ENCODE data around the gene ANO4.
A peak's percentile ranks its signal among the peaks of the same experiment; 100 is the strongest.

The ANO4 gene

DNA sequence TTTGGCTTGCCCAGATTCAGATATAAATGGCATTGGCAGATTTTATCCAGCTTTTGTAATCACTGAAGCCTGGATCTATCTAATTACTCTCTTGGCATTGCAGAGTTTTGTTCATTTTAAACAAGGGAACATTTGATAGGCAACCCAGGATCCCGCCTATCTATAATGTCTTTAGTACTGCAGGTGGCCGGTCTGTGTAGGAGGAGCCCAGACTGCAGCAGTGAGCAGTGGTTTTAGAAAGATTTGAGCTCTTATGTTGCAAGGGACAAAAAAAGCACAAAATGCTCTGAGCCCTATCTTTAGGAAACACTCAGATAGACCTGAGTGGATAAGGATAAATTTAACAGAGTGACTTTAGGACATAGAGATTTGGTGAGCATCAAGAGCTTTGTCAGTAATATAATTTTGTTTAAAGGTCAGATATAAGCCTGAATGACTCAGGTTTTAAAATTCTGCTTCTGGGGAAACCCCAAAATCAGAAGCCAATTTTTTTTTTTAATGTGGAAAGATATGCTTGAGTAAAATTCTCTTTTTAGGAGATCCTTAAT is 250.0 kb downstream of the ANO4 start:
- no peak overlapping the region for H3K4me3 ChIP-seq (ENCODE audit: low read depth, low read length)
- TF ChIP-seq, protein P1, sequence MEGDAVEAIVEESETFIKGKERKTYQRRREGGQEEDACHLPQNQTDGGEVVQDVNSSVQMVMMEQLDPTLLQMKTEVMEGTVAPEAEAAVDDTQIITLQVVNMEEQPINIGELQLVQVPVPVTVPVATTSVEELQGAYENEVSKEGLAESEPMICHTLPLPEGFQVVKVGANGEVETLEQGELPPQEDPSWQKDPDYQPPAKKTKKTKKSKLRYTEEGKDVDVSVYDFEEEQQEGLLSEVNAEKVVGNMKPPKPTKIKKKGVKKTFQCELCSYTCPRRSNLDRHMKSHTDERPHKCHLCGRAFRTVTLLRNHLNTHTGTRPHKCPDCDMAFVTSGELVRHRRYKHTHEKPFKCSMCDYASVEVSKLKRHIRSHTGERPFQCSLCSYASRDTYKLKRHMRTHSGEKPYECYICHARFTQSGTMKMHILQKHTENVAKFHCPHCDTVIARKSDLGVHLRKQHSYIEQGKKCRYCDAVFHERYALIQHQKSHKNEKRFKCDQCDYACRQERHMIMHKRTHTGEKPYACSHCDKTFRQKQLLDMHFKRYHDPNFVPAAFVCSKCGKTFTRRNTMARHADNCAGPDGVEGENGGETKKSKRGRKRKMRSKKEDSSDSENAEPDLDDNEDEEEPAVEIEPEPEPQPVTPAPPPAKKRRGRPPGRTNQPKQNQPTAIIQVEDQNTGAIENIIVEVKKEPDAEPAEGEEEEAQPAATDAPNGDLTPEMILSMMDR (IDR thresholded peaks at IDR 0.05; ENCODE audit: low read depth, low read length, missing control alignments) = no peak
- in situ Hi-C loops (cut with HindIII; ENCODE audit: low sequenced_read_pairs) = no loop called here
- DNase-seq (ENCODE audit: low read depth) = no peak

DNA sequence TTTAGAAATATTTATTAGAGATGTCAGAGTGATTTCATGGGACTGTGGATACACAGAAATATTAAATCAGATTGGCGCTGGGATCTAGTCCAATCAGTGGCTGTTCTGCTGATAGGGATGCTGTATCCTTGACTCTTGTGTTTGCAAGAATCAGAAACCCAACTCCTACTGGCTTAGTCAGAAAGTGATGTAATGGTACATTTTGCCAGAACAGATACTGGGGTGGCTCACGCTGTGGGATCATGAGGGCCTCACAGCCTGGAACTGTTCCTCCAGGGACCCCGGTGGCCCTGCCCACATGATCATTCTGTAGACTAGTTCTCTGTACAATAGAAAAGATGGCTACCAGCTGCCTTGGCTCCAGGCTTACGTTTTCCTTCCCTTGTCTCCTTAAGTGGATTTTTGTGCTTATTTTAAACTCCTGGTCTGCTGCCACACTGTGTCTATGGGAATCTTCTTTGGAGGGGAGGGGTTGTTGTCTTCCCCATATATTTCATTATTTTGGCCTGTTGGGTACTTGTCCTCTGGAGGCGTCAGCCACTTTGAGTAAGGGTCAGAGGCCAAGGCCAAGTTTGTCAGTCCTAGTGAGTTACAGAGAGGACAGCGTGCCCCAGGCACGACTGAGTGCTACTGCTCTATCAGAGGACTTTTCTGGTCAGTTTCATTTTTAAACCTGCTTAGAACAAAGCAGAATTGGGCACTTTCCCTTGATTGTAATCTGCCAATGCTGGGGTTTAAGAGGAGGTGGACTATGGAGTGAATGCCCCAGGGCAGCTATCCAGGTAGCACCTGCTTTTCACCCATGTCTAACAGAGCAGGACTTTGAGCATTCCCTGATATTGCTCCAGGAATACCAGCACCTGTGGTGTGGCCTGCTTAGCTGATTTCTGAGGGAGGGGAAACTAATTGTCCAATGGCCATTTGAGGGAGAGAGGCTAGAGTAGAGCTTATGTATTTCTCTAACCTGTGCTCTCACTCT is 251.2 kb downstream of the ANO4 start:
- H3K4me3 ChIP-seq (ENCODE audit: low read depth, low read length) = no peak overlapping the region
- in situ Hi-C loops (cut with HindIII; ENCODE audit: low sequenced_read_pairs) = no loop called here
- no peak for DNase-seq (ENCODE audit: low read depth)
- TF ChIP-seq, protein P1 (IDR thresholded peaks at IDR 0.05; ENCODE audit: low read depth, low read length, missing control alignments) = no peak

DNA sequence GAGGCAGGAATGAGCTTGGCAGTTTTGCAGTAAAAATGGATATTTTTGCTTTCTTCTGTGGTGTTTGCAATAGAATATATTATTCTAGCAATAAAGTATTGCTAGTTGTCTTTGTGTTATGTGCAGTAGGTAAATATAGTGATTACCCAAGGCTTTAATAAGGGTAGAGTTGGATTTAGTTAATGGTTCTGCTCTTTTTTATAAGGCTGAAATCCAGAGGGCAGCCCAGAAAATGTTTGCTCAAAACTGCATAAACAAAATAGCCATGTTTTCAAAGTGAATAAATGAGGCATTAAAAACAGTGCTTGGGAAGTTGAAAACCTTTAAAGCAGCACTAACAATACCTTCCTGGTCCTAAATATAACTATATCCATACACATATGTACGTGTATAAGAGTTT is 253.1 kb downstream of the ANO4 start:
- in situ Hi-C loops (cut with HindIII; ENCODE audit: low sequenced_read_pairs) = no loop called here
- TF ChIP-seq, protein P1 (IDR thresholded peaks at IDR 0.05; ENCODE audit: low read depth, low read length, missing control alignments) = no peak

DNA sequence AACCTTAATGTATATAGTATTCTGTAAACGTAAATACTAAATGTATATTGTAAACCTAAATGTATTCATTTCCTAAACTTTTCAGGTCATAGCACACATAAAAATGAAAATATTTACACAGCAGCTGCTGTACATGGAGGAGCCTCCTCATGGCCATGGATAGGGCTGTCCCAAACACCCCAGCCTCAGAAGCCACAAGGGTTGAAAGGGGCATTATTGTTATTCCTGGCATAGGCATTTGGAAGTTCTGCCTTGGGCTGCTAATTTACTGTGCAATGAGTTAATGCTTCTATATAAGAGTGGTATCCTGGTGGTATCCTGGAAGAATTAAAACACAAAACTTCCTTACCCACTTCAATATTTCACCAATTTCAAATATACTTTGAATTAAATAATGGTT is 256.1 kb downstream of the ANO4 start:
- no peak overlapping the region for H3K4me3 ChIP-seq (ENCODE audit: low read depth, low read length)
- TF ChIP-seq, protein P1 (IDR thresholded peaks at IDR 0.05; ENCODE audit: low read depth, low read length, missing control alignments) = no peak
- DNase-seq (ENCODE audit: low read depth) = no peak
- in situ Hi-C loops (cut with HindIII; ENCODE audit: low sequenced_read_pairs) = loop anchor here (5.0 kb wide), 1 partner anchor 33 kb away; no protein-coding TSS in a partner anchor

More for the DNA sequence above, 253.1 kb downstream of the ANO4 start:
- no peak overlapping the region for H3K4me3 ChIP-seq (ENCODE audit: low read depth, low read length)
- DNase-seq (ENCODE audit: low read depth) = no peak

DNA sequence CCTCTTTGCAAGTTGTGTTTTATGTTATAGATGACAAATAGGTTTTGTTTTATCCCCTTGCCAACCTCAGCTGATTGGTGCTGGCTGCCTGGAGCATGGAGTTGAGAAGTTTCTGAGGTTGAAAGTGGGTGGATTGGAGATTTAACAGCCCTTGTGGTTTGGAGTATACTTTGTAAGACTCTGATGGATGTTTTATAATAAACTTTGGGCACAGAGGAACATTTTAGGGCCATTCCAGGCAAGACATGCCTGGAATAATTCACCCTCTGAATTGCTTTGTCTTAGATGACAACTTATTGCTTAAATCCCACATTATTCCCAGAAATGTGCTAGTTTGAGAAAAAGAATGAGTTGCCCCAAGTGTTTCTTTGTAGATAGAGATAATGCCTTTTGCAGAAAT is 256.6 kb downstream of the ANO4 start:
- H3K4me3 ChIP-seq (ENCODE audit: low read depth, low read length) = no peak overlapping the region
- TF ChIP-seq, protein P1 (IDR thresholded peaks at IDR 0.05; ENCODE audit: low read depth, low read length, missing control alignments) = no peak
- no peak for DNase-seq (ENCODE audit: low read depth)
- in situ Hi-C loops (cut with HindIII; ENCODE audit: low sequenced_read_pairs) = loop anchor here (5.0 kb wide), 1 partner anchor 34 kb away; no protein-coding TSS in a partner anchor

DNA sequence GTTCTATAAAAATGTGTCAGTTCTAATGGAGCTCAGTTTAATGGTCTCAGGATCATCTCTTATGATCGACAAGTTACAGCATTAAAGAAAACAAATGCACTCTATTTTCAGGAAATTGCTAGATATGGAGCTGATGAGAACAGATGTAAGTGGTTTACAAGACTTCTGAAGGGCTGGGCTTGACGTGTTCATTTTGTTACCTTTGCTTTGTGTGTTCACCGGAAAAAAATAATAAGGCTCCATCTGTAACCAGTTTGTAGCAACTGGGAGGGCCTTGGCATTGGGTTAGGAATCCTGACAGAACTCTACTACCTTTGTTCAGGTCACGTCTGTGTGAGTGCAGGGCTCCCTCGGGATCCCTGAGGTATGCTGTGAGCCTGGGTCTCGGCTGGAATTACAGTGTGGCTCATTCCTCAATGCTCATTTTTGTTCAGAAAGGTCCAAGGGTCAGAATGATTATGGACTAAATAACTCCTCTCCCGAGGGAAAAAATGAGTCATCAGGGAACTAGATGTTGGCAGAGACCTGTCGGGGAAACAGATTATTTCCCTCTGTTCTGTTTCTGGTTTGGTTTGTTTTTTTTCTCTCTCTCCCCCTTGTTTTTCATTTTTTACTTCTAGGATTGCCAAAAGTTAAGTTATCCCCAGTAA is 257.4 kb downstream of the ANO4 start:
- no peak overlapping the region for H3K4me3 ChIP-seq (ENCODE audit: low read depth, low read length)
- TF ChIP-seq, protein P1 (IDR thresholded peaks at IDR 0.05; ENCODE audit: low read depth, low read length, missing control alignments) = no peak
- DNase-seq (ENCODE audit: low read depth) = peak; percentile 90
- in situ Hi-C loops (cut with HindIII; ENCODE audit: low sequenced_read_pairs) = loop anchor here (5.0 kb wide), 1 partner anchor 35 kb away; no protein-coding TSS in a partner anchor

Measured in astrocyte of the cerebellum (primary cell).